GM18861 (cell line): ENCODE data around the gene CEP112.
A peak's percentile ranks its signal among the peaks of the same experiment; 100 is the strongest.

Experiments
- ATAC-seq: cut with Tn5 transposase; IDR thresholded peaks from one replicate; pipeline ENCODE4 v1.9.1; 2021; ENCODE audit not compliant: unreplicated experiment

Gene CEP112

GRCh38 chr17:65936013-65936412, 255.9 kb downstream of the CEP112 start:
- no peak for ATAC-seq

- no peak for ATAC-seq
Observed at GRCh38 chr17:65933290-65933689, 258.6 kb downstream of the CEP112 start.

GRCh38 chr17:65931246-65932149, 260.4 kb downstream of the CEP112 start:
- no peak for ATAC-seq

GRCh38 chr17:65930140-65930730, 261.7 kb downstream of the CEP112 start:
- ATAC-seq: no peak

GRCh38 chr17:65926599-65926998, 265.3 kb downstream of the CEP112 start:
- no peak for ATAC-seq

- no peak for ATAC-seq
Observed at GRCh38 chr17:65925606-65926307, 266.2 kb downstream of the CEP112 start.

- no peak for ATAC-seq
Observed at GRCh38 chr17:65920996-65921395, 270.9 kb downstream of the CEP112 start.

- ATAC-seq: no peak
Observed at GRCh38 chr17:65918916-65919315, 273.0 kb downstream of the CEP112 start.

GRCh38 chr17:65918500-65918899, 273.4 kb downstream of the CEP112 start:
- no peak for ATAC-seq

GRCh38 chr17:65917560-65917959, 274.4 kb downstream of the CEP112 start:
- ATAC-seq: no peak

GRCh38 chr17:65916425-65916824, 275.5 kb downstream of the CEP112 start:
- ATAC-seq: no peak

GRCh38 chr17:65914784-65915342, 277.1 kb downstream of the CEP112 start:
- peak; percentile 95 for ATAC-seq

- no peak for ATAC-seq
Observed at GRCh38 chr17:65913326-65913850, 278.5 kb downstream of the CEP112 start.

GRCh38 chr17:65910836-65911235, 281.1 kb downstream of the CEP112 start:
- ATAC-seq: no peak

- ATAC-seq: no peak
Observed at GRCh38 chr17:65902831-65903522, 289.0 kb downstream of the CEP112 start.

- no peak for ATAC-seq
Observed at GRCh38 chr17:65902155-65902554, 289.8 kb downstream of the CEP112 start.

GRCh38 chr17:65901394-65901793, 290.5 kb downstream of the CEP112 start:
- no peak for ATAC-seq

- no peak for ATAC-seq
Observed at GRCh38 chr17:65900216-65900615, 291.7 kb downstream of the CEP112 start.

GRCh38 chr17:65898651-65899050, 293.3 kb downstream of the CEP112 start:
- ATAC-seq: no peak

- no peak for ATAC-seq
Observed at GRCh38 chr17:65896889-65897288, 295.0 kb downstream of the CEP112 start.

- no peak for ATAC-seq
Observed at GRCh38 chr17:65895969-65896368, 296.0 kb downstream of the CEP112 start.
